ENCODE results near the gene EDRF1.
"Not testable (repeated sequence)": the region's sequence is repeated elsewhere in the genome, so short reads cannot be mapped to it uniquely, and the experiment has no call there.

The EDRF1 gene

DNA sequence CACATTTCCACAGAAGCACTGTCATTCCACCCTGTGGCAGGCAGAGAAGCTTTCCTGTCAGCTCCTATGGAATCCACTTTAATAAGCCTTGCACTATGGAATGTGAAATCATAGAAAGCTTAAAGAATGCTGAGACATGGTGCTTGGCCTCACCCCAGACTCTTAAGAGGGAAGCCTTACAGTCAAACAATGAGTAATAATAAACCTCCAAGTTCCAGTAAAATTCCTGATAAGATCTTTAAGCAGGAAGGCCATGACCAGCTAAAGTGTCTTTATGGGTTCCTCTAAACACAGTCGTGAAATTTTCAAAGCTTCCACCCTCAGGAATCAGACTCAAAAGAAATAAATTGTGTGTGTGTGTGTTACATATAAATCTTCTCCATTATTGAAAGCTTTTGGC is 24.6 kb upstream of the EDRF1 start:
- H3K9me3 Mint-ChIP-seq = no peaks in the 10 kb centered on the region
- H3K27me3 Mint-ChIP-seq = peaks cover 2% of the 10 kb centered on the region
- H3K4me1 Mint-ChIP-seq (ENCODE audit: low read depth) = peaks cover 7% of the 10 kb centered on the region
- H3K27ac Mint-ChIP-seq = no peak overlapping the region
- H3K4me3 Mint-ChIP-seq = no peak overlapping the region
- no peak for DNase-seq
- H3K36me3 Mint-ChIP-seq (ENCODE audit: low read depth) = no peaks in the 10 kb centered on the region

DNA sequence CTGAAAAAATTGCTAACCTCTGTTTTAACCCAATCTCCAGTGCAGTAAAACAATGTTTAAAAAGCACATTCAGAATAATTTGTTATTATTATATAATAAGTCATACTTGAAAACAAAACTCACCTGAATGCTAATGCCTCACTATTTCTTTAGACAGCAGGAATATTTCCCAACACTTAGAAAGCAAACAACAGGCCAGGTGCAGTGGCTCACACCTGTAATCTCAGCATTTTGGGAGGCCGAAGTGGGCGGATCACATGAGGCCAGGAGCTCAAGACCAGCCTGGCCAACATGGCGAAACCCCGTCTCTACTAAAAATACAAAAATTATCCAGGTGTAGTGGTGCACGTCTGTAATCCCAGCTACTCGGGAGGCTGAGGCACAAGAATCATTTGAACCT is 22.6 kb upstream of the EDRF1 start:
- DNase-seq; H3K36me3 Mint-ChIP-seq (ENCODE audit: low read depth); H3K9me3 Mint-ChIP-seq; H3K4me3 Mint-ChIP-seq; H3K27me3 Mint-ChIP-seq; H3K4me1 Mint-ChIP-seq (ENCODE audit: low read depth); H3K27ac Mint-ChIP-seq: not testable (repeated sequence)

GRCh38 chr10:125698481-125698998 is 21.0 kb upstream of the EDRF1 start:
- H3K9me3 Mint-ChIP-seq = peaks cover 3% of the 10 kb centered on the region

DNA sequence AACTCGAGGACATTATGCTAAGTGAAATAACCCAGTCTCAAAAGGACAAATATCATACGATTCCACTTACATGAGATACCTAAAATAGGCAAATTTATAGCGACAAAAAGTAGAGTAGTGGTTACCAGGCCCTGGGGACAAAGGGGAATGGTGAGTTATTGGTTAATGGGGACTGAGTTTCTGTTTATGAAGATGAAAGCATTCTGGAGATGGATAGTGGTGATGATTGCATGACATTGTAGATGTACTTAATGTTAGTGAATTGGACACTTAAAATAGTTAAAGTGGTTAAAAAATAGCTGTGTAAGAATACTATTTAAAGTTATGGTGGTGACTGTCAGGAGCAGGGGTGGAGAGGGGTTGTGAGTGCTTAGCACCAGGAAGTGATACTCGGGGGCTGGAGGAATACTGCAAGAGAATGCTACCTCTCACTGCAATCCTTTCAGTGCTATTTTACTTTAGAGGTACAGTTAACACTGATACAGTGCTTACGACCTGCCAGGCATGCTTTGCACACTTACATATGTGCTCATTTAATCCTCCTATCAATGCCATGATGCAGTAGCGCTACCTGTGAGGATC is 19.9 kb upstream of the EDRF1 start:
- H3K27me3 Mint-ChIP-seq = peaks cover 5% of the 10 kb centered on the region
- no peak overlapping the region for H3K4me3 Mint-ChIP-seq
- peaks cover 3% of the 10 kb centered on the region for H3K9me3 Mint-ChIP-seq
- H3K36me3 Mint-ChIP-seq (ENCODE audit: low read depth) = no peaks in the 10 kb centered on the region
- H3K27ac Mint-ChIP-seq = no peak overlapping the region
- H3K4me1 Mint-ChIP-seq (ENCODE audit: low read depth) = no peaks in the 10 kb centered on the region
- no peak for DNase-seq

More at GRCh38 chr10:125698481-125698998, 21.0 kb upstream of the EDRF1 start:
- Mint-ChIP-seq H3K27me3 (peaks cover 5% of the 10 kb centered on the region), H3K4me3 (no peak overlapping the region), H3K36me3 (ENCODE audit: low read depth) (no peaks in the 10 kb centered on the region), H3K4me1 (ENCODE audit: low read depth) (no peaks in the 10 kb centered on the region), H3K27ac (no peak overlapping the region)
- no peak for DNase-seq

GRCh38 chr10:125700355-125700911 is 19.1 kb upstream of the EDRF1 start:
- H3K27me3 Mint-ChIP-seq = peaks cover 5% of the 10 kb centered on the region
- no peak for DNase-seq
- no peak overlapping the region for H3K27ac Mint-ChIP-seq
- H3K36me3 Mint-ChIP-seq (ENCODE audit: low read depth) = no peaks in the 10 kb centered on the region
- peaks cover 3% of the 10 kb centered on the region for H3K9me3 Mint-ChIP-seq
- H3K4me3 Mint-ChIP-seq = no peak overlapping the region
- no peaks in the 10 kb centered on the region for H3K4me1 Mint-ChIP-seq (ENCODE audit: low read depth)

GRCh38 chr10:125707541-125708468 is 11.7 kb upstream of the EDRF1 start:
- Mint-ChIP-seq H3K27me3 (peaks cover 8% of the 10 kb centered on the region), H3K4me3 (no peak overlapping the region), H3K36me3 (ENCODE audit: low read depth) (no peaks in the 10 kb centered on the region), H3K27ac (no peak overlapping the region), H3K4me1 (ENCODE audit: low read depth) (no peaks in the 10 kb centered on the region), H3K9me3 (peaks cover 10% of the 10 kb centered on the region)
- no peak for DNase-seq

DNA sequence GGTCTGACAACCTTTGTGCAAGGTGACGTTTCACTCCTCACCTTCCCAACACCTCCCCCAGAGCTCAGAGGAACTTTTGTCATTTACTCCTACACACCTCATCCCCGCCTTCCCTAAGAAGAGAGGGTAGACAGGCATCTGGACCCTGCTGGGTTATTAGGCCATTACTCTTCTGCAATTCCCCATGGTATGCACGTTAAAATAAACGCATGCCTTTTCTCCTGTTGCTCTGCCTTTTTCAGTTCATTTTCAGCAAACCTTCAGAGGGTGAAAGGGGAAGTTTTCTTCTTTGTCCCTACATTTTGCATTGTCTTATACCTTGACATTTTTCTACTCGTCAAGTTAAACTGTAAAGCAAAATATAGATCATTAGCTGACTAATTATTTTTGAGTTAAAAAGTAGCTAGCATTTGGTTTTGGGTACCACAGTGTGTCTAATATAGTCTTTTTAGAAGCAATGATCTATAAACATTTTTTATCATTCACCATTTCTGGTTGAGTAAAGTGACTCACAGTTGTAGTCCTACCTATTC is 10.5 kb upstream of the EDRF1 start:
- Mint-ChIP-seq H3K27ac (no peak overlapping the region), H3K4me3 (no peak overlapping the region), H3K36me3 (ENCODE audit: low read depth) (no peaks in the 10 kb centered on the region), H3K4me1 (ENCODE audit: low read depth) (no peaks in the 10 kb centered on the region), H3K9me3 (peaks cover 16% of the 10 kb centered on the region), H3K27me3 (peaks cover 7% of the 10 kb centered on the region)
- no peak for DNase-seq

GRCh38 chr10:125709553-125710474 is 9.7 kb upstream of the EDRF1 start:
- no peak overlapping the region for H3K4me3 Mint-ChIP-seq
- DNase-seq = no peak
- no peak overlapping the region for H3K27ac Mint-ChIP-seq
- H3K36me3 Mint-ChIP-seq (ENCODE audit: low read depth) = no peaks in the 10 kb centered on the region
- peaks cover 19% of the 10 kb centered on the region for H3K9me3 Mint-ChIP-seq
- H3K27me3 Mint-ChIP-seq = peaks cover 7% of the 10 kb centered on the region
- no peaks in the 10 kb centered on the region for H3K4me1 Mint-ChIP-seq (ENCODE audit: low read depth)

DNA sequence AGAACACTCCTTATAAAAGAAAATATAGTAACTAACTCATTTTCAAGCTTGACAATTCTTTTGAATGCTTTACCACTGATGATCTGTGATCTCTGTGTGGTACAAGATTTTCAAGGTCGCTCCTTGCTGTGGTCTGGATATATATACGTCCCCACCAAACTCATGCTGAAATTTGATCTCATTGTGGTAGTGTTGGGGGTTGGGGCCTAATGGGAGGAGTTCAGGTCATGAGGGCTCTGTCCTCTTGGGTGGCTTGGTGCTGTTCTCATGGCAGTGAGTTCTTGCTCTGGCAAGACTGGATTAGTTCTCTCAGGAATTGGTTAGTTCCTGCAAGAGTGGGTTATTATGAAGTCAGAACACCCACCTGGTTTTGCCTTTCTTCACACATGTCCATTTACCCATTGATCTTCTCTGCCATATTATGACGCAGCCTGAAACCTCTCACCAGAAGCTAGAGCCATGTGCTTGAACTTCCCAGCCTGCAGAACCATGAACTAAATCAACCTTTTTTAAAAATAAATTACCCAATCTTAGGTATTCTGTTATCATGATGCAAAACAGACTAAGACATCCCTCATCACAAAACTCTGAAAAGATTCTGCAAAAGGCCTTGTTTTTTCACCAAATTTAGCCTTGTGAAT is 8.3 kb upstream of the EDRF1 start:
- H3K27me3 Mint-ChIP-seq = peaks cover 7% of the 10 kb centered on the region
- H3K36me3 Mint-ChIP-seq (ENCODE audit: low read depth) = no peaks in the 10 kb centered on the region
- DNase-seq = no peak

GRCh38 chr10:125714728-125715127 is 4.8 kb upstream of the EDRF1 start:
- H3K36me3 Mint-ChIP-seq (ENCODE audit: low read depth); H3K27ac Mint-ChIP-seq; DNase-seq; H3K27me3 Mint-ChIP-seq; H3K4me3 Mint-ChIP-seq; H3K4me1 Mint-ChIP-seq (ENCODE audit: low read depth): not testable (repeated sequence)
- peaks cover 19% of the 10 kb centered on the region for H3K9me3 Mint-ChIP-seq

More for the DNA sequence above, 8.3 kb upstream of the EDRF1 start:
- H3K4me3 Mint-ChIP-seq = no peak overlapping the region
- peaks cover 19% of the 10 kb centered on the region for H3K9me3 Mint-ChIP-seq
- H3K27ac Mint-ChIP-seq = no peak overlapping the region
- H3K4me1 Mint-ChIP-seq (ENCODE audit: low read depth) = no peaks in the 10 kb centered on the region

DNA sequence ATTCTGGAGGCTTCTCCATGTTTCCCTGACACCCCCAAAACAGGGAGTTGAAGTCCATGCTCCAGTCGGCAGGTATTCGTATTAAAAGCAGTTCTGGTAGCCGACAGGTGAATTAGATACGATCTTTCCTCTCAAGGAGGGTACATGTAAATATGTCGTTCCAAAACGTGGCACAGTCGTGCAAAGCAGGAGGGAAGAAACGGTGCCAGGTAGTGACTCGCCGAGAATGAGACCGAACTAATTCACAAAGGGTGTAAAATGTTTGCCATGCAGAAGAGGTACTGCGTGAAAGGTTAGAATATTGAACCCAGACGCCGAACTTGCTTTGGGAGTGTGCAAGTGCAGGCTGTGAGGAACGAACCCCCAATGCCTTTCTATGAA is 483 bp downstream of the EDRF1 start:
- no peaks in the 10 kb centered on the region for H3K9me3 Mint-ChIP-seq
- H3K27me3 Mint-ChIP-seq = no peaks in the 10 kb centered on the region
- H3K27ac Mint-ChIP-seq = peak overlapping the region; percentile 99
- no peak for DNase-seq
- peak overlapping the region; percentile 92 for H3K4me3 Mint-ChIP-seq
- H3K36me3 Mint-ChIP-seq (ENCODE audit: low read depth) = peaks cover 57% of the 10 kb centered on the region
- H3K4me1 Mint-ChIP-seq (ENCODE audit: low read depth) = peaks cover 34% of the 10 kb centered on the region

DNA sequence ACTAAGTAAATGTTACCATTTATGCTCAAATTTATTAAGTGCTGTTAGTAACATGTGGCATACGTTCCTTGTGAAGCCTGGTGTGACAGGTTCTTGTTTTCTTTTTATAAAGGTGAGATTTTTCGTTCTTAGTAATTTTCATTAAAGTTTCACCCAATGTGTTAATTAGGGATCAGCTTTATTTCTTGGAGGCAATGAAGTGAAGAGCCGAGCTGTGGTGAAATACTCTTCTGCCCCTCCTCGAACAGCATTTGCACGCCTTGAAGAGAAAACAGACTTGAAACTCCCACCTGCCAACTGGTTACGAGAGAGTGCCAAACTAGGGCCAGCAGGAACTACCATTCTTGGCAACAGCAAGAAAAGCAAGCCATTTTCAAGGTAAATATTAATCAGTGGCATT is 1.5 kb downstream of the EDRF1 start:
- H3K4me1 Mint-ChIP-seq (ENCODE audit: low read depth) = peaks cover 34% of the 10 kb centered on the region
- peak overlapping the region; percentile 83 for H3K27ac Mint-ChIP-seq
- H3K9me3 Mint-ChIP-seq = no peaks in the 10 kb centered on the region
- no peak for DNase-seq
- no peaks in the 10 kb centered on the region for H3K27me3 Mint-ChIP-seq
- H3K36me3 Mint-ChIP-seq (ENCODE audit: low read depth) = peaks cover 66% of the 10 kb centered on the region
- peak overlapping the region; percentile 92 for H3K4me3 Mint-ChIP-seq

DNA sequence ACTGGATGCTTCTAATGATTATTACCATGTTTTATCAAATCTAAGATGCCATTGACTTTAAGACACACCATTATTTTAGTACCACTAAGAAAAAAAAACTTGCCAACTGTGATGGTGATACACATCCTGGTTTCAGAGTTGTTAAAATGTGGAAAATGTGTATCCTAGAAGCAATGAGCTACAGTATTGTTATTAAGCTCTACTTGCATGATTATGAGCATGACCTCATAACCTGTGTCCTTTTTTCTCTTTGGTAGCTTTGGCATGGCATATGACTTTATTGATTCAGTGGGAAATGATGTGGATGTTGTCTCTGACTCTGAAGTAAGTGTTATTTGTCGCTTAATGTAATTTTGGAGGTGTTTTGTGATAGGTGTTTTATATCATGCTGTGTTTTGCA is 3.3 kb downstream of the EDRF1 start:
- peak overlapping the region; percentile 60 for H3K27ac Mint-ChIP-seq
- H3K4me3 Mint-ChIP-seq = no peak overlapping the region
- peaks cover 34% of the 10 kb centered on the region for H3K4me1 Mint-ChIP-seq (ENCODE audit: low read depth)
- peaks cover 83% of the 10 kb centered on the region for H3K36me3 Mint-ChIP-seq (ENCODE audit: low read depth)
- H3K27me3 Mint-ChIP-seq = no peaks in the 10 kb centered on the region
- H3K9me3 Mint-ChIP-seq = no peaks in the 10 kb centered on the region
- no peak for DNase-seq
